GM19455 (cell line): Measurements from ENCODE around the gene KRT2.

Experiments
- ATAC-seq: cut with Tn5 transposase; IDR thresholded peaks from one replicate; pipeline ENCODE4 v1.9.1; 2021; ENCODE audit not compliant: unreplicated experiment

Gene KRT2

GRCh38 chr12:52667509-52667908, 15.5 kb upstream of the KRT2 start:
- no peak for ATAC-seq

DNA sequence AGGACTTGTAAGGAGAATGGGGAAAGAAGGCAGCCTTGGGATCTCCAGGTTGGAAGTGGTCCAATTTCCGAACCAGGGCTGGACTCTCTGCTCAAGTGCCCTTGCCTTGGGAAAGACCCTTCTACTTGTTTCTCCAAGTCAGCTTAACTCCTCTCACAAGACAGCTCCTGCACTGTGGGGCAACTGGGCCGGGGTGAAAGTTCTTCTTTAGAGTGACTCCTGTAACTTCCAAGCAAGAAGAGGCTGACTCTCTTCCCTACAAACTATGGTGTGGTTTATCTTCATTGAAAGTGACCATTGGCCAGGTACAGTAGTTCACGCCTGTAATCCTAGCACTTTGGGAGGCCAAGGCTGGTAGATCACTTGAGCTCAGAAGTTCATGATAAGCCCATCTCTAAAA, 14.5 kb upstream of the KRT2 start:
- ATAC-seq, result no peak

- ATAC-seq, result no peak
These were observed 11.4 kb upstream of the KRT2 start for GRCh38 chr12:52663420-52663819.

- no peak for ATAC-seq
These were observed 10.9 kb upstream of the KRT2 start for GRCh38 chr12:52662918-52663229.

DNA sequence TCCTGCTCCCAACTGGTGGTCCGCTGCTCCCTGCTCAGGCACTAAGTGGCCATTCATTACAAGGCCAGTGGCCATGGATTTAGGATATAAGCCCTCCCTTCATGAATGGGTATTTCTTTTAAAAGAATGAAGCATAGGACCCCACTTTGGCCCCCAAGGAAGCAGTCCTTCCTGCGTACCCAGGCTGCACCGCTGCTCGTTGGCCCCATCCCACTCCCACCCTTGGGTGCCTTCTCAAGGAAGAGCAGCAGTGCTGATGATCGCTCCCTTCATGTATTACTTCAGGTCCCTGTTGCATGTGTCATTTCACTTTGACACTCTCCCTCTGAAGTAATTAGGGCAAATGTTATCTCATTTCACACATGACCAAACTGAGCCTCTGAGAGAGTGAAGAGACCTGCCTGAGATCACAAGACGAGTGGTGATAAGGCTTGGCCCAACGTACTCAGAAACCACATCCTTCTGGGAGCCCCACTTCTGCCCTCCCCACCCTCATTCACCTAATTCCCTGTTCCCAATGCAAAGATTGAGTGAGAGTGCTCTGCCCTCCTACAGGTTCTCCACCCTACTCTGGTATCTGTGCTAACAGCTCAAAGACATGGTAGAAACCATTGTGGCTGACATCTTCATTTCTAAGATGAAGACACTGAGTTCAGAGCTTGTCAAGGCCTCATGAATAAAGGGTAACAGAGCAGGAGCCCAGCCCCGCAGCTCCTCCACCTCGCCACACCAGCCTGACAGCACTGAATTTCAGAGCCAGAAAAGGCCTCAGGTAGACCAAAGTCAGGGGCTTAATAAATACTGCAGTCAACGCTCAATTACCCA, 10.3 kb upstream of the KRT2 start:
- no peak for ATAC-seq

DNA sequence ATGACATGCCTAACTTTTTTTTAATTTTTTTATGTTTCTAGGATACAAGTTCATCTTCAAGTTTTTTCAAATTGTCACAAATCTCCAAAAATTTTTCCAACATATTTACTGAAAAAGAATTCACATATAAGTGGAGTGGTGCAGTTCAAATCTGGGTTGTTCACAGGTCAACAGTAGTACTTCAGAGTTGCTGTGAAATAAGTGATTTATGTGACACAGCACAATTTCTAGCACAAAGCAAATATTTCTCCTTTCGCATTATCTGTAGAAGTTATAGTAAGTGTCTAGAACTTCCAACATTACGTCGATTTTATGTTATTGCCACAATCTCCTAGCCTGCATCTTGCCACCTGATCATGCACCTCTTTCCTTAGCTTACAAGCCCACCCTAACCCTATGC, 9.7 kb upstream of the KRT2 start:
- ATAC-seq, result no peak

- no peak for ATAC-seq
These were observed 9.0 kb upstream of the KRT2 start for GRCh38 chr12:52660934-52661499.

- no peak for ATAC-seq
These were observed 7.9 kb upstream of the KRT2 start for GRCh38 chr12:52659951-52660350.

- ATAC-seq, result no peak
These were observed 7.4 kb upstream of the KRT2 start for GRCh38 chr12:52659395-52659794.

- no peak for ATAC-seq
These were observed 6.2 kb upstream of the KRT2 start for GRCh38 chr12:52658196-52658595.

GRCh38 chr12:52657250-52657902, 5.4 kb upstream of the KRT2 start:
- ATAC-seq, result no peak

DNA sequence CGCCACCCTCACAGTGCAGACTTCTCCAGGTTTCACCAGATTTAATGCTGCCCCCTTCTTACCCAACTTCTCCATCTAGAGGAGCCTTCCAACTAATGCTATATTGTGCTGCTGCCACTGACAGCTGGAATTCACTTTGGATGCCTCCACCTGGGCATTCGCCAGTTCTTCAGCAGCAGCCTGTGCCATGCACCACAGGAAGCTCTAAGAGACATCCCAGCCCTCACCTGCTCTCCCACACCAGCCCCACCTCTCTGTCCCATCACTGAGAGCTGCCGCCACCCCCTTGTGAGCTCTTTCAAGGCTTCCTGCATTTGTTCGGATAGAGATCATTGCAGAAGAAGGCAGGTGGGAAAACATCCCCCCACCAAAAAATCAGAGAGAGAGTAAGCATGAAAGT, 4.6 kb upstream of the KRT2 start:
- ATAC-seq, result no peak

GRCh38 chr12:52655720-52656124, 3.7 kb upstream of the KRT2 start:
- ATAC-seq, result no peak

GRCh38 chr12:52655251-52655650, 3.2 kb upstream of the KRT2 start:
- no peak for ATAC-seq

DNA sequence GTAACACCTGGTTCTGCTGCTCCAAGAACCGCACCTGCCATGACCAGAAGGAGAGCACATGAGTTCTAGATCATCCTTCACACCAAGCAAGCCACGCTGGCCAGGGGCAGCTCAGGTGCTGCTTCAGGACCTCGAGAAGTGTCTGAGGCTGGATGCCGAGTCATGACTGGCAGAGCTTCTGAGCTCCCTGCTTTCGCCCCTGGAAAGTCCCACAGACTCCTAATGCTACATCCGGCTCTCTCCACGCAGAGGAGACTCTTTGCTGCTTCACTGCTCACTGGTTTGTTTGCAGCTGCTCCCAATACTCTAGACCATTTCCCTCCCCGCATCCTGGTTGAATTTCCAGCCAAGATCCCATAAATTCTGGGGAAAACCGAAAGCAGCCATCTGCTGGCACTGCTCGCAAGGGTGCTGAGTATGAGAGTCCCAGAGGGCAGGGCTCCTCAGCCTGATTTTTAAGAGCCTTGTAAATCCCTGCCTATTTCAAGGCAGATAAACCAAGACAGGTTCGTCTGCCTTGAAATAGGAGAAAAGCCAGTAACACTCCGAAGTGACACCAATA, 1.4 kb downstream of the KRT2 start:
- no peak for ATAC-seq

DNA sequence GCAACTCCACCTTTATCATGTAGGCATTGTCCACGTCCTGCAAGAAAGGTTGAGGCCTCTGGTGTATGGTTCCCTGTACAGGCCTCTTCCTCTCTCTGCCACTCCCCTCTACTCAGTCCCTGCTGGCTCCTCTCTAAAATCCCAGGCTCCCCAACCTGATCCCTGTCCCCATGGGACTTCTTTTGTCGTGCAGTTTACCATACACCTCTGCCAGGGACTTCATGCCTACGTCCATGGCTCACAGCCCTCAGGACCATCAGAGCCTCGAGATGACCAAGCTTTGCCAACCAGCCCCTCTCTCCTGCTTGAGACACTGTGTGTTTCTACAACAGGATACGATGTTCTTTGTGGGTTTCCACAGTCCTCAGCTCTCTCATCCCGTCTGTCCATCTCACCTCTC, 2.9 kb downstream of the KRT2 start:
- no peak for ATAC-seq

- ATAC-seq, result no peak
These were observed 3.9 kb downstream of the KRT2 start for GRCh38 chr12:52648012-52648550.

- ATAC-seq, result no peak
These were observed 4.4 kb downstream of the KRT2 start for GRCh38 chr12:52647601-52648000.

DNA sequence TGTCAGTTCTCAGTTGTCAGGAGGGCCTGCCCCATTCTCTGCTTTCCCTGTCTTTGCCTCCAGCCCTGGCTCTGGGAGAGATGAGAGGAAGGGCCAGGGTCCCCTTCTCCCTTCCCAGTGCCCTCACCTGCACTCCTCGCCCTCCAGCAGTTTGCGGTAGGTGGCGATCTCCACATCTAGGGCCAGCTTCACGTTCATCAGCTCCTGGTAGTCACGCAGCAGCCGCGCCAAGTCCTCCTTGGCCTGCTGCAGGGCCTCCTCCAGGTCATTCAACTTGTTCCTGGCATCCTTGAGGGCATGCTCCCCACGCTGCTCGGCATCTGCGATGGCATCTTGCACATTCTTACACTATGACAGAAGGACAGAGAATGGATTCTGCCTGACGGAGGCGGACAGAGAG, 5.4 kb downstream of the KRT2 start:
- ATAC-seq, result no peak

DNA sequence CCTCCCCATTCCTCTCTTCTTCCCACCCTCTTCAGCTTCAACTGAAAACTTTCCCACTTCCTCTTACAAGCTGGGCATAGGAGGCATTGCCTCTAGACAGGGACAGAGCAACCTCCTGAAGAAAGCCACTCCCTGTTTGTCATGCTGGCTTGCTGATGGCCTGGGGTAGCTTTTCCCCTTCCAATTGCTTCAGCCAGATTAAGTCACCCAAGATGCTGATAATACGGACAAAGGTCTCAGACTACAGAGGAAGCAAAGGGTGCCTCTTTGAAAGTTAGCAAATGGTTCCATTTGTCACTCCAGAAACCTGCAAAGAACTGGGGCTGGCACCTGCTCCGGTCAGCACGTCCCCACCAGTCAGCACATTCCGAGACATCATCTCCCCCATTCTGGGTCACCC, 6.0 kb downstream of the KRT2 start:
- no peak for ATAC-seq

- ATAC-seq, result no peak
These were observed 6.8 kb downstream of the KRT2 start for GRCh38 chr12:52645120-52645761.

- no peak for ATAC-seq
These were observed 8.0 kb downstream of the KRT2 start for GRCh38 chr12:52644078-52644415.
